SK-N-SH treated with all-trans-retinoic acid at 6 μM for 48 hours (cell line): ENCODE measurements around the gene XDH.

Experiments
- ARNTL ChIP-seq: fragments of 450-650 bp; formaldehyde crosslinking; IDR thresholded peaks from 2 replicates; pipeline ENCODE4 v1.5.0; 2020; ENCODE audit warnings: low read depth, mild to moderate bottlenecking, moderate library complexity, borderline replicate concordance
- CSDC2 ChIP-seq: fragments of 250-450 bp; sonication (Bioruptor Pico); IDR thresholded peaks from 2 replicates; pipeline ENCODE4 v1.5.0; 2020; ENCODE audit warnings: mild to moderate bottlenecking, moderate library complexity
- ZFP3 ChIP-seq: fragments of 250-450 bp; sonication (Bioruptor Pico); IDR thresholded peaks from 2 replicates; pipeline ENCODE4 v1.5.0; 2020; ENCODE audit warnings: mild to moderate bottlenecking, moderate library complexity
- ZFP30 ChIP-seq: fragments of 450-650 bp; formaldehyde crosslinking; IDR thresholded peaks from 2 replicates; pipeline ENCODE4 v1.5.0; 2022; ENCODE audit warnings: mild to moderate bottlenecking, moderate library complexity
- TF ChIP-seq, protein P1 (sequence below): fragments of 250-450 bp; sonication (Bioruptor Pico); IDR thresholded peaks from 2 replicates; pipeline ENCODE4 v1.5.1; 2020; ENCODE audit warnings: low read depth, mild to moderate bottlenecking, moderate library complexity
- TF ChIP-seq, protein P2 (sequence below): fragments of 250-450 bp; sonication (Bioruptor Pico); IDR thresholded peaks from 2 replicates; pipeline ENCODE4 v1.8.0; 2021; ENCODE audit warnings: low read depth, mild to moderate bottlenecking, moderate library complexity, borderline replicate concordance

DNA sequence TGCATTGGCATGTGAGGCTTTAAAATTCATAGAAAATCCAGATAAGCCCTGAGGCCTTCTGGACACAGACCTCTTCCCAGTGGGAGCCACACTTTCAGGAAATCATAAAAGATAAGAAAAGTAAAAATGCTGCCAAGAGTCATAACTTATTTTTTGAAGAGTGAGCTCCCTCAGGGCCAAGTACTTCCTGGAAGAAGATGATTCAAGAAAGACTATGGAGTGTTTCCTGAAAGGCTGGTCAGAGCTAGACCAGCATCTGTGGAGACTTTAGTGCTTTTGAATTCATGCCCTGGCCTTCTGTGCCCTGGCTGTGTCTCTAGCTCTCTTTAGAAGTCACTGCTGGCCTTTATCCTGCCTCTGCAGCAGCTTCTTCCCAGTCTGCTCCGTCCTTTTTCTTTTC is 6.4 kb upstream of the XDH start:
- TF ChIP-seq, protein P1, sequence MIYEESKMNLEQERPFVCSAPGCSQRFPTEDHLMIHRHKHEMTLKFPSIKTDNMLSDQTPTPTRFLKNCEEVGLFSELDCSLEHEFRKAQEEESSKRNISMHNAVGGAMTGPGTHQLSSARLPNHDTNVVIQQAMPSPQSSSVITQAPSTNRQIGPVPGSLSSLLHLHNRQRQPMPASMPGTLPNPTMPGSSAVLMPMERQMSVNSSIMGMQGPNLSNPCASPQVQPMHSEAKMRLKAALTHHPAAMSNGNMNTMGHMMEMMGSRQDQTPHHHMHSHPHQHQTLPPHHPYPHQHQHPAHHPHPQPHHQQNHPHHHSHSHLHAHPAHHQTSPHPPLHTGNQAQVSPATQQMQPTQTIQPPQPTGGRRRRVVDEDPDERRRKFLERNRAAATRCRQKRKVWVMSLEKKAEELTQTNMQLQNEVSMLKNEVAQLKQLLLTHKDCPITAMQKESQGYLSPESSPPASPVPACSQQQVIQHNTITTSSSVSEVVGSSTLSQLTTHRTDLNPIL (CRISPR knock-in tag), result no peak
- no peak for TF ChIP-seq CSDC2 (CRISPR knock-in tag)
- no peak for TF ChIP-seq ZFP30 (CRISPR knock-in tag)
- TF ChIP-seq, protein P2, sequence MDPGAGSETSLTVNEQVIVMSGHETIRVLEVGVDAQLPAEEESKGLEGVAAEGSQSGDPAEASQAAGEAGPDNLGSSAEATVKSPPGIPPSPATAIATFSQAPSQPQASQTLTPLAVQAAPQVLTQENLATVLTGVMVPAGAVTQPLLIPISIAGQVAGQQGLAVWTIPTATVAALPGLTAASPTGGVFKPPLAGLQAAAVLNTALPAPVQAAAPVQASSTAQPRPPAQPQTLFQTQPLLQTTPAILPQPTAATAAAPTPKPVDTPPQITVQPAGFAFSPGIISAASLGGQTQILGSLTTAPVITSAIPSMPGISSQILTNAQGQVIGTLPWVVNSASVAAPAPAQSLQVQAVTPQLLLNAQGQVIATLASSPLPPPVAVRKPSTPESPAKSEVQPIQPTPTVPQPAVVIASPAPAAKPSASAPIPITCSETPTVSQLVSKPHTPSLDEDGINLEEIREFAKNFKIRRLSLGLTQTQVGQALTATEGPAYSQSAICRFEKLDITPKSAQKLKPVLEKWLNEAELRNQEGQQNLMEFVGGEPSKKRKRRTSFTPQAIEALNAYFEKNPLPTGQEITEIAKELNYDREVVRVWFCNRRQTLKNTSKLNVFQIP (CRISPR knock-in tag), result no peak
- no peak for TF ChIP-seq ARNTL (CRISPR knock-in tag)
- no peak for TF ChIP-seq ZFP3 (CRISPR knock-in tag)
